PFSK-1 (cell line): Measurements from ENCODE around the gene DNAAF9.

Experiments
- FOXP2 ChIP-seq: optimal IDR thresholded peaks from 2 replicates; pipeline ENCODE3; 2011; ENCODE audit warnings: borderline replicate concordance, control low read depth, inconsistent platforms; ENCODE audit not compliant: insufficient read depth; ENCODE audit errors: extremely low read length, extremely low read depth
- POLR2AphosphoS5 ChIP-seq: IDR thresholded peaks from 2 replicates; pipeline ENCODE4 v1.6.1; 2012; ENCODE audit warnings: low read depth, mild to moderate bottlenecking, control low read depth, low read length, moderate library complexity

- TF ChIP-seq POLR2AphosphoS5 (no peak), FOXP2 (no peak)
Measured at GRCh38 chr20:3405696-3406358, 1.6 kb downstream of the DNAAF9 start.
